OCI-LY7 (cell line): Measurements from ENCODE around the gene CDC42BPB.

Experiments used
- EZH2phosphoT487 ChIP-seq: fragments of 200-600 bp; sonication (generic); IDR thresholded peaks from 2 replicates; pipeline ENCODE4 v1.6.1; 2018; ENCODE audit warnings: low read depth, borderline replicate concordance, mild to moderate bottlenecking, mixed run types, antibody characterized with exemption, low read length, moderate library complexity, mixed read lengths
- TF ChIP-seq, protein P1 (sequence below): fragments of 200-600 bp; sonication (generic); conservative IDR thresholded peaks from 2 replicates; pipeline ENCODE4 v1.5.1; 2014; ENCODE audit warnings: mild to moderate bottlenecking, antibody characterized with exemption, low read length, moderate library complexity, mixed read lengths

DNA sequence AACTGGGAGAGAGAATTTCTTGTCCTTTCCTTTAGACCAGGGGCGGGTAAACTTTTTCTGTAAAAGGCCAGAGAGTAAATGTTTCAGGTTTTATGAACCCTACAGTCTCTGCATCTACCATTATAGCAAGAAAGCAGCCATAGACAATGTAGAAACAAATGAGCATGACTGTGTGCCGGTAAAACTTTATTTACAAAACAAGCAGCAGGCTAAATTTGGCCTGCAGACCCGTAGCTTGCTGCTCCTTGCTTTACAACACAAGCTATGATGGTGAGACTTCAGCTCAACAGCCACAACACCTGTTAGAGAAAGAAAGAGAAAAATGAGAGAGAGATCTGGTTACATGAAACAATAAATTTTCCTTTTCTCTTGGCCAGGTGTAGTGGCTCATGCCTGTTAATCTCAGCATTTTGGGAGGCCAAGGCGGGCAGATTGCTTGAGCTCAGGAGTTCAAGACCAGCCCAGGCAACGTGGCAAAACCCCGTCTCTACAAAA lies 4.2 kb upstream of the CDC42BPB start:
- TF ChIP-seq, protein P1, sequence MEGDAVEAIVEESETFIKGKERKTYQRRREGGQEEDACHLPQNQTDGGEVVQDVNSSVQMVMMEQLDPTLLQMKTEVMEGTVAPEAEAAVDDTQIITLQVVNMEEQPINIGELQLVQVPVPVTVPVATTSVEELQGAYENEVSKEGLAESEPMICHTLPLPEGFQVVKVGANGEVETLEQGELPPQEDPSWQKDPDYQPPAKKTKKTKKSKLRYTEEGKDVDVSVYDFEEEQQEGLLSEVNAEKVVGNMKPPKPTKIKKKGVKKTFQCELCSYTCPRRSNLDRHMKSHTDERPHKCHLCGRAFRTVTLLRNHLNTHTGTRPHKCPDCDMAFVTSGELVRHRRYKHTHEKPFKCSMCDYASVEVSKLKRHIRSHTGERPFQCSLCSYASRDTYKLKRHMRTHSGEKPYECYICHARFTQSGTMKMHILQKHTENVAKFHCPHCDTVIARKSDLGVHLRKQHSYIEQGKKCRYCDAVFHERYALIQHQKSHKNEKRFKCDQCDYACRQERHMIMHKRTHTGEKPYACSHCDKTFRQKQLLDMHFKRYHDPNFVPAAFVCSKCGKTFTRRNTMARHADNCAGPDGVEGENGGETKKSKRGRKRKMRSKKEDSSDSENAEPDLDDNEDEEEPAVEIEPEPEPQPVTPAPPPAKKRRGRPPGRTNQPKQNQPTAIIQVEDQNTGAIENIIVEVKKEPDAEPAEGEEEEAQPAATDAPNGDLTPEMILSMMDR = no peak
- no peak for TF ChIP-seq EZH2phosphoT487
